SU-DHL-6 (cell line): ENCODE data around the gene C1S.

Source experiments
- EZH2phosphoT487 ChIP-seq: fragments of 200-600 bp; sonication (generic), shearing (Covaris generic); conservative IDR thresholded peaks from 2 replicates; pipeline ENCODE4 v1.6.1; 2018; ENCODE audit warnings: mild to moderate bottlenecking, antibody characterized with exemption, low read length, moderate library complexity, mixed read lengths
- TF ChIP-seq, protein P1 (sequence below): fragments of 200-600 bp; sonication (generic); IDR thresholded peaks from one replicate; pipeline ENCODE4 v1.5.1; 2017; ENCODE audit warnings: antibody characterized with exemption, mild to moderate bottlenecking, low read length, moderate library complexity; ENCODE audit not compliant: insufficient read depth, poor library complexity, severe bottlenecking

DNA sequence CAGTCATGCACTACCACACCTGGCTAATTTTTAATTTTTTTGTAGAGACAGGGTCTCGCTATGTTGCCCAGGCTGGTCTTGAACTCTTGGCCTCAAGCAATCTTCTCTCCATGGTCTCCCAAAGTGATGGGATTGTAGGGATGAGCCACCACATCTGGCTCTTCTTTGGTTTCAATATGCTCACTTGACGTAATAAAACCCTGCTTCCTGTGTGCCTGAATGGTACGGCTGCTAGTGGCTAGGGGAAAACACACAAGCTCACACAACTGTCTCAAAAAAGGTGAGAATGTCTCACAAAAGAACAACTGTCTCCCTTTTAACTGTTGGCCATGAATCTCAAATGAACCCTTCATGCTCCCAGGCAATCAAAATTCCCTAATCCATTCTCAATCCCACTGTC, 15.0 kb downstream of the C1S start:
- TF ChIP-seq, protein P1, sequence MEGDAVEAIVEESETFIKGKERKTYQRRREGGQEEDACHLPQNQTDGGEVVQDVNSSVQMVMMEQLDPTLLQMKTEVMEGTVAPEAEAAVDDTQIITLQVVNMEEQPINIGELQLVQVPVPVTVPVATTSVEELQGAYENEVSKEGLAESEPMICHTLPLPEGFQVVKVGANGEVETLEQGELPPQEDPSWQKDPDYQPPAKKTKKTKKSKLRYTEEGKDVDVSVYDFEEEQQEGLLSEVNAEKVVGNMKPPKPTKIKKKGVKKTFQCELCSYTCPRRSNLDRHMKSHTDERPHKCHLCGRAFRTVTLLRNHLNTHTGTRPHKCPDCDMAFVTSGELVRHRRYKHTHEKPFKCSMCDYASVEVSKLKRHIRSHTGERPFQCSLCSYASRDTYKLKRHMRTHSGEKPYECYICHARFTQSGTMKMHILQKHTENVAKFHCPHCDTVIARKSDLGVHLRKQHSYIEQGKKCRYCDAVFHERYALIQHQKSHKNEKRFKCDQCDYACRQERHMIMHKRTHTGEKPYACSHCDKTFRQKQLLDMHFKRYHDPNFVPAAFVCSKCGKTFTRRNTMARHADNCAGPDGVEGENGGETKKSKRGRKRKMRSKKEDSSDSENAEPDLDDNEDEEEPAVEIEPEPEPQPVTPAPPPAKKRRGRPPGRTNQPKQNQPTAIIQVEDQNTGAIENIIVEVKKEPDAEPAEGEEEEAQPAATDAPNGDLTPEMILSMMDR = no peak
- no peak for TF ChIP-seq EZH2phosphoT487
